PC-9 (cell line): ENCODE results near the gene BMAL1.

ENCODE experiments used
- CTCF ChIP-seq: fragments of 200-600 bp; sonication (generic); conservative IDR thresholded peaks from 2 replicates; pipeline ENCODE4 v1.6.1; 2017; ENCODE audit warnings: mixed run types, antibody characterized with exemption, mild to moderate bottlenecking, moderate library complexity
- EZH2 ChIP-seq: fragments of 200-600 bp; sonication (generic); IDR thresholded peaks from 2 replicates; pipeline ENCODE4 v1.8.0; 2017; ENCODE audit warnings: antibody characterized with exemption, low read depth

GRCh38 chr11:13287681-13288080 lies 10.1 kb downstream of the BMAL1 start:
- TF ChIP-seq CTCF (no peak), EZH2 (no peak)
